ENCODE results near the gene EFTUD2.

Gene EFTUD2

GRCh38 chr17:44910231-44911106 is 11.2 kb upstream of the EFTUD2 start:
- DNase-seq, result no peak

DNA sequence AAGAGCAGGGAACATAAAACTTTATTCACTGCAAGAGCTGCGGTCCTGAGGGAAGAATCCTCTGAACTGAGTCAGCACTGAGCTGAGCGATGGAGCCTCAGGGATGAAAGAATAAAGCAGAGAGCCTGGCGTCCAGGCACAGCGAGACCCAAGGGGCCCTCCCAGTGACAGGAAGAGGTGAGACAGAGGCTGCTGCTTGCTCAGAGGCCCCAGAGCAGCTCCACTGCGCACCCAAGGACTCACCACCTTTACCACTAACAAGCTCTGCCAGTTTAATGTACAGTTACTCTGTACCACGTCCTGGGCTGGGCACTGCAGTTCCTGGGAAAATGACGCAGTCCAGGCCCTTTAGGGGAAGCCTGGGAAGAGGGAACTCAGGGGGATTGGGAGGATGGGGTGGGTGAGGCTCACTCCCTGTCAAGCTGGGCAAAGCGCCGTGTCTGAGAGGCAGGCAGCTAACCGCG is 10.5 kb upstream of the EFTUD2 start:
- DNase-seq, result no peak

DNA sequence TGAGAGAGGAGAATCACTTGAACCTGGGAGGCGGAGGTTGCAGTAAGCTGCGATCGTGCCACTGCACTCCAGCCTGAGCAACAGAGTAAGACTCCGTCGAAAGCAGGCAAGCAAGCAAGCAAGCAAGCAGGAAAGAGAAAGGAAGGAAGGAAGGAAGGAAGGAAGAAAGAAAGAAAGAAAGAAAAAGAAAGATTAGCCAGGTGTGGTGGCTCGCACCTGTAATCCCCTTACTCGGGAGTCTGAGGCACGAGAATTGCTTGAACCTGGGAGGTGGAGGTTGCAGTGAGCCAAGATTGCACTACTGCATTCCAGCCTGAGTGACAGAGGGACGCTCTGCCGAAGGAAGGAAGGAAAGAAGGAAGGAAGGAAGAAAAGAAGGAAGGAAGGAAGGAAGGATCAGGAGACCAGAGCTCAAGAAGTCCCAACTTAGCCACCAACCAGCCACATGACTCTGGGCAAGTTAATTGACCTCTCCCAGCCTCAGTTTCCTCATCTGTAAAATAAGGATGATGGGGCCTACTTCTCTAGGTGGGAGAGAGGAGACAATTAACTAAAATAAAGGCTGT is 9.6 kb upstream of the EFTUD2 start:
- DNase-seq, result no peak

GRCh38 chr17:44907729-44908470 is 8.7 kb upstream of the EFTUD2 start:
- no peak for DNase-seq

GRCh38 chr17:44906763-44907728 is 7.8 kb upstream of the EFTUD2 start:
- DNase-seq, result no peak

- DNase-seq, result no peak
Measured at GRCh38 chr17:44906010-44906646, 6.9 kb upstream of the EFTUD2 start.

GRCh38 chr17:44905006-44906000 is 6.1 kb upstream of the EFTUD2 start:
- no peak for DNase-seq

DNA sequence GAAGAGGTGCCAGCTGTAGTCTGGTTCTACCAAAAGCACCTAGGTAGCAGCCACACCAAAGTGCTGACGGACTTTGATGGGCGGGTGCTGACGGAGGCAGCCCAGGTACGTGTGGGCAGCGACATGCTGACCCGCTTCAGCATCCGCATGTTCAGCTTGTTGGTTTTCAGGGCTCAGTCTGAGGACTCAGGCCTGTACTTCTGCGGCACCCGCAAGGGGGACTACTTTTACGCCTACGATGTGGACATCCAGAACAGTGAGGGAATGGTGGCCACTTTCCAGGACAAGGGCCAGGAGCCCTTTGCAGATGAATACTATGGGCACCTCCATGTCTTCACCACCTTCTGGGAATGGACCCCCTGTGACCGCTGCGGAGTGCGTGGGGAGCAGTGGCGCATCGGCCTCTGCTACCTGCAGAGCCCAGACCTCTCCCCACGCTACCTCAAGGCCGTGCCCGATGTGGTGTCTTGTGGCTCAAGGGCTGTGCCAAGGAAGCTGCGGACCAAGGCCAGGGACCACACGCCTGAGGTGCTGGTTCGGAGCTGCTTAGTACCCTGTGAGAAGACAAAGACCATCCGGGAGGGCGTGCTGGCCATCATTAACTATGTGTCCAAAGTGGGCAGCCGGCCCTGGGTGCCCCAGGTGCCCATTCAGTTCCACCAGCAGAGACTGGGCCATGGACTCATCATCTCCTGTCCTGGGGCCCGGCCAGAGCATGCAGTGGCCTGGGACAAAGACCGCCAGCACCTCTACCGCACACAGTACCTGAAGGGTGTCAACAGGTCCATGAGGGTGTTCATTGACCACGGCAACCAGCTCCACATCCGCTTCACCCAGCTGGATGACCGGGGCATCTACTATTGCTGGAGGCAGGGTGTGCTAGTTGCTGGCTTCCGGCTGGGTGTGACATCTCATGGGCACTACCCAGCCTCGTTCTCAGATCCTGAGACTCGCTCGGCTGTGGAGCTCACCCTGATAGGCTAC is 5.0 kb upstream of the EFTUD2 start:
- no peak for DNase-seq

- no peak for DNase-seq
Measured at GRCh38 chr17:44903012-44903685, 3.9 kb upstream of the EFTUD2 start.

DNA sequence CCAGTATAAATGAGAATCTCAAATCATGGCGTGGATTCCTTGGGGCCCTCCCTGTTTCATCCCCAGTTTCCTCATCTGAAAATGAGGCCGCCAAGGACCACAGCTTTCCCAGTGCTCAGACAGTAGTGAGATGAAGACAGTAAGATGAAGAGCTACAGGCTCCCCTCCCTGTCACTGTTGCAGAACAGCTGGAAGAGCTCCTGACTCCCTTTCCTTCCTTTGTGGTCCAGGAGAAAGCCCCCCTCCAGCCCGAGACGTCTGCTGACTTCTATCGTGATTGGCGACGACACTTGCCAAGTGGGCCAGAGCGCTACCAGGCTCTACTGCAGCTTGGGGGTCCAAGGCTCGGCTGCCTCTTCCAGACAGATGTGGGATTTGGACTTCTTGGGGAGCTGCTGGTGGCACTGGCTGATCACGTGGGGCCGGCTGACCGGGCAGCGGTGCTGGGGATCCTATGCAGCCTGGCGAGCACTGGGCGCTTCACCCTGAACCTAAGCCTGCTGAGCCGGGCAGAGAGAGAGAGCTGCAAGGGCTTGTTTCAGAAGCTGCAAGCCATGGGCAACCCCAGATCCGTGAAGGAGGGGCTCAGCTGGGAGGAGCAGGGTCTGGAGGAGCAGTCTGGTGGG is 3.0 kb upstream of the EFTUD2 start:
- DNase-seq, result no peak

GRCh38 chr17:44901411-44901921 is 2.2 kb upstream of the EFTUD2 start:
- no peak for DNase-seq

DNA sequence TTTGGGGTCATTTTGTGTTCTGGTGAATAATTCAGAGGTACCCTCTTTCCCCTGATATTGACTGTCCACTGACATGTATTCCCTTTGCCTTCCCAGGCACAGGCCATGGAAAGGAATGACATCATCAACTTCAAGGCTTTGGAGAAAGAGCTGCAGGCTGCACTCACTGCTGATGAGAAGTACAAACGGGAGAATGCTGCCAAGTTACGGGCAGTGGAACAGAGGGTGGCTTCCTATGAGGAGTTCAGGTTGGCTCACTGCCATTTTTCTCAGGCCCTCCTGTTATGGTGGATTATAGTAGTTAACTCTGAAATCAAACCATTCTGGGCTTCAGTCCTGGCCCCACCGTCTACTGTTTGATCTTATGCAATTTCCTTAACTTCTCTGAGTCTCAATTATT is 1.6 kb upstream of the EFTUD2 start:
- DNase-seq, result no peak

DNA sequence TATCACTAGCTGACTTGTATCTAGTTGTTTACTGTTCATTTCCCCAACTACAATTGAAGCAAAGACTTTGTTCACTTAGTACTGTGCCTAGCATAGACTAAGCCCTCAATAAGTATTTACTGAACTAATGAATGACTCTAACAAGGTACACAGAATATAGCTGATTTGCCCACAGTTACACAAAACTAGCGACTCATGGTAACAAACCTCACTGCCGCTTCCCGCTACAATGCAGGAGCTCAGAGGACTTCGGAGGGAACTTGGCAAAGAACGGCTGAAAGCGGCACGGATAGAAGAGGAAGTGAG is 524 bp downstream of the EFTUD2 start:
- peak; percentile 77 for DNase-seq

- DNase-seq, result no peak
Measured at GRCh38 chr17:44894642-44895041, 4.6 kb downstream of the EFTUD2 start.

DNA sequence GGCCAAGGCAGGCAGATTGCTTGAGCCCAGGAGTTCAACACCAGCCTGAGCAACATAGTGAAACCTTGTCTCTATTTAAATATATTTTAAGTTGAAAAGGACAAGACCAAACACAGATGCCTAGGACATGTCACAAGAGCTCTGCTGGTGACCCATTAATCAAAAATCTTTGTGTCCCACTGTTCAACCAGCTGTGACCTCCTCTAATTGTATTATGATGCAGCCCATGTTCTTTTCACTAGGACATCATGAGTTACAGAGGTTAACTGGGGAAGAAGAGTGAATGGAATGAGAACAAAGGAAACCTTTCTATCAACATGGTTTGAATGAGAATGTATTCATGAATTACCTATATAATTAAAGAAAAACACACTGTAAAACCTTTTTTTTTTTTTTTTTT is 7.0 kb downstream of the EFTUD2 start:
- DNase-seq, result no peak

DNA sequence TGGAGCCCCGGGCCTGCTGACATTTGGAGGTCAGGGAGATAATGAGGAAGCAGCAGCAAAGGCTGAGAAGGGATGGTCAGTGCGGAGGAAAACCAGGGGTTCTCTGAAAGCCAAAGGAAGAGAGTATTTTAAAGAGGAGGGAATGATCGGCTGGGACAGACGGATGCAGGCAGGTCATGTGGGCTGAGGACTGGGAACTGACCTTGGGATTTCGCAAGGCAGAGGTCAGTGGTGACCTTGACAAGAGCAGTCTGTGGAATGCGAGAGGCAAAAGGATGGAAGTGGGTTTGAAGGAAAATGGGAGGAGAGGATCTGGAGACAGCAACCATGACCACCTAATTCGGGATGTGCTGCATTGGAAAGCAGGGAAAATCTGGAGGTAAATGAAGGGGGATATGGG is 10.2 kb downstream of the EFTUD2 start:
- DNase-seq, result no peak

- DNase-seq, result peak; percentile 49
Measured at GRCh38 chr17:44887971-44888954, 11.0 kb downstream of the EFTUD2 start.

Measured in KG1 (cell line).